HepG2 (cell line): ENCODE results near the gene SMYD5. TPM values are rescaled to one million over a fixed set of nuclear protein-coding genes. Genes with fewer than 3 reads are reported as not detected.

Experiments
- DR1 ChIP-seq: sonication (generic); formaldehyde crosslinking; IDR thresholded peaks from 2 replicates; pipeline ENCODE4 v1.8.0; 2021; ENCODE audit warnings: mild to moderate bottlenecking, missing genetic modification reagents, inconsistent platforms
- KDM5A ChIP-seq: fragments of 200-600 bp; sonication (generic); IDR thresholded peaks from 2 replicates; pipeline ENCODE4 v1.7.0; 2018; ENCODE audit warnings: antibody characterized with exemption, mild to moderate bottlenecking, low read length, borderline replicate concordance
- KDM6A ChIP-seq: IDR thresholded peaks from 2 replicates; pipeline ENCODE4 v1.6.1; 2016; ENCODE audit warnings: low read depth
- RNF2 ChIP-seq: fragments of 450-650 bp; conservative IDR thresholded peaks from 2 replicates; pipeline ENCODE4 v1.6.1; 2016; ENCODE audit warnings: low read depth
- SP5 ChIP-seq: IDR thresholded peaks from 2 replicates; pipeline ENCODE4 v1.6.1; 2016; ENCODE audit warnings: low read depth, borderline replicate concordance
- SYNCRIP ChIP-seq: fragments of 200-400 bp; formaldehyde crosslinking; IDR thresholded peaks from 2 replicates; pipeline ENCODE4 v1.6.1; 2018; ENCODE audit warnings: mild to moderate bottlenecking, low read depth, low read length; ENCODE audit not compliant: insufficient read depth
- TARDBP ChIP-seq: sonication (generic); formaldehyde crosslinking; IDR thresholded peaks from 2 replicates; pipeline ENCODE4 v1.8.0; 2022; ENCODE audit warnings: mild to moderate bottlenecking, missing genetic modification reagents
- ZNF33B ChIP-seq: sonication (generic); formaldehyde crosslinking; IDR thresholded peaks from 2 replicates; pipeline ENCODE4 v1.5.1; 2020; ENCODE audit warnings: mild to moderate bottlenecking, missing genetic modification reagents
- ZNF510 ChIP-seq: sonication (generic); formaldehyde crosslinking; IDR thresholded peaks from 2 replicates; pipeline ENCODE4 v1.4.0; 2020; ENCODE audit warnings: low read depth, mild to moderate bottlenecking, missing genetic modification reagents
- ZNF564 ChIP-seq: sonication (generic); formaldehyde crosslinking; IDR thresholded peaks from 2 replicates; pipeline ENCODE4 v1.8.1; 2023; ENCODE audit warnings: mild to moderate bottlenecking, missing genetic modification reagents
- ZNF644 ChIP-seq: IDR thresholded peaks from 2 replicates; pipeline ENCODE4 v1.6.1; 2016; ENCODE audit warnings: low read depth
- ZNF652 ChIP-seq: IDR thresholded peaks from 2 replicates; pipeline ENCODE4 v1.6.1; 2016; ENCODE audit warnings: low read depth, borderline replicate concordance
- ZNF891 ChIP-seq: sonication (generic); formaldehyde crosslinking; IDR thresholded peaks from 2 replicates; pipeline ENCODE4 v1.5.0; 2020; ENCODE audit warnings: mild to moderate bottlenecking, missing genetic modification reagents
- ZSCAN30 ChIP-seq: sonication (generic); formaldehyde crosslinking; IDR thresholded peaks from 2 replicates; pipeline ENCODE4 v1.5.0; 2020; ENCODE audit warnings: mild to moderate bottlenecking, missing genetic modification reagents
- polyA plus RNA-seq, 8 experiments: library from polyadenylated mRNA; depleted of rRNA in 3 of 8; stranded (reverse) in 7 of 8; unstranded in 1 of 8; fragments of >200 nt; fragmentation: Illumina TruSeq in 4 of 8; extraction: Trizol in 4 of 8; gene quantifications; 2 replicates each; pipeline versions ENCODE4 v1.2.1 to v1.2.3, GENCODE V29; 2011 to 2016; ENCODE audit warnings: low read depth in 4 of 8, missing spikeins in 1 of 8, mixed read lengths in 1 of 8; ENCODE audit not compliant: insufficient read depth in 1 of 8
- total RNA-seq, 5 experiments: library from RNA; depleted of rRNA; stranded (reverse); fragments of >200 nt; fragmentation: Illumina TruSeq; extraction: Trizol; gene quantifications; 2 replicates each; pipeline ENCODE4 v1.2.3, GENCODE V29; 2016; ENCODE audit warnings: low read depth in 1 of 5
- TF ChIP-seq, protein P1 (sequence below): sonication (generic); formaldehyde crosslinking; IDR thresholded peaks from 2 replicates; pipeline ENCODE4 v1.4.0; 2020; ENCODE audit warnings: missing genetic modification reagents
- TF ChIP-seq, protein P2 (sequence below): sonication (generic); formaldehyde crosslinking; IDR thresholded peaks from 2 replicates; pipeline ENCODE4 v1.4.0; 2020; ENCODE audit warnings: missing genetic modification reagents
- TF ChIP-seq, protein P3 (sequence below): sonication (generic); formaldehyde crosslinking; IDR thresholded peaks from 2 replicates; pipeline ENCODE4 v1.4.0; 2020; ENCODE audit warnings: missing genetic modification reagents, borderline replicate concordance
- TF ChIP-seq, protein P4 (sequence below): fragments of 450-650 bp; IDR thresholded peaks from 2 replicates; pipeline ENCODE4 v1.6.1; 2016
- TF ChIP-seq, protein P5 (sequence below): sonication (generic); formaldehyde crosslinking; IDR thresholded peaks from 2 replicates; pipeline ENCODE4 v1.4.0; 2020; ENCODE audit warnings: low read depth, mild to moderate bottlenecking, missing genetic modification reagents

SMYD5 gene
- total and polyA plus RNA-seq, 2 of the 13 experiments (the other 11 are each of a cell fraction or from before 2014, with no cell fraction given) = 55.8 to 70.4 TPM

DNA sequence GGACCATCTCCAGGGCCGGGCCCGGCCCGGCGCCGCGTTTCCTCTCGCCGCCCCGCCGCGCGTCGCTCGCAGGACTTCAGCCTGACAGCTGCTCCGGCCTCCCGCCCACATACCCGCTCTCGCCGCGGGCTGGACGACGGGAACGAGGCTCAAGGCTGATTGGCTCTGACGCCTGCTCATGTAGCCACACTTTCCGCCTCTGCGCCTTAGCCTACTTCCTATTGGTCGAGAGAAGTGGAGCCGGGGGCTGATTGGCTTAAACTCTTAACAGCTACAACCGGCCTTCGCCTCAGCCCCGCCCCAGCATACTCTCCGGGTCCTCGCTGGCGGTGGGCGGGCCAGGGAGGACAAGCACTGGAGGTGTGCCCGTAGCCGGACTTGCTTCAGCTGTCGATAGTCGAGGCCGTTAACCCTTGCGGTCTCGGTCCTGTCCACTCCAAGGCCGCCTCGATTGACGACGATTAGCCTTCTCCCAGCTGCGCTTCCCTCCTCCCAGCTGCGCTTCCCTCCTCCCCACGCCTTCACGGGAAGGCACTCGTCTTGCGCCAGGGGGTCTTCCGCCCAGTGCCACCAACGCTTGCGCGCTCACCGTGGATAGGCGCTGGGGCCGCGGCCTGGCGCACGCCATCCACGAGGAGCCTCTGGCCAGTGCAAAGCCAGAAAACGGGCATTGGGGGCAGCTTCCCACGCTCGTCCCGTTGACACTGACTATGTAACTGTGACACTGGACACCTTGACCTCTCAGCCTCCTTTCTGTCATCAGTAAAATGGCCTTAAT, 19.3 kb downstream of the SMYD5 start, which contains the start of gene PRADC1 (continued):
- TF ChIP-seq, protein P1, sequence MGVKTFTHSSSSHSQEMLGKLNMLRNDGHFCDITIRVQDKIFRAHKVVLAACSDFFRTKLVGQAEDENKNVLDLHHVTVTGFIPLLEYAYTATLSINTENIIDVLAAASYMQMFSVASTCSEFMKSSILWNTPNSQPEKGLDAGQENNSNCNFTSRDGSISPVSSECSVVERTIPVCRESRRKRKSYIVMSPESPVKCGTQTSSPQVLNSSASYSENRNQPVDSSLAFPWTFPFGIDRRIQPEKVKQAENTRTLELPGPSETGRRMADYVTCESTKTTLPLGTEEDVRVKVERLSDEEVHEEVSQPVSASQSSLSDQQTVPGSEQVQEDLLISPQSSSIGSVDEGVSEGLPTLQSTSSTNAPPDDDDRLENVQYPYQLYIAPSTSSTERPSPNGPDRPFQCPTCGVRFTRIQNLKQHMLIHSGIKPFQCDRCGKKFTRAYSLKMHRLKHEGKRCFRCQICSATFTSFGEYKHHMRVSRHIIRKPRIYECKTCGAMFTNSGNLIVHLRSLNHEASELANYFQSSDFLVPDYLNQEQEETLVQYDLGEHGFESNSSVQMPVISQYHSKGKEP (CRISPR knock-in tag) = no peak; the same call in 1 of the 2 replicates
- TF ChIP-seq, protein P2, sequence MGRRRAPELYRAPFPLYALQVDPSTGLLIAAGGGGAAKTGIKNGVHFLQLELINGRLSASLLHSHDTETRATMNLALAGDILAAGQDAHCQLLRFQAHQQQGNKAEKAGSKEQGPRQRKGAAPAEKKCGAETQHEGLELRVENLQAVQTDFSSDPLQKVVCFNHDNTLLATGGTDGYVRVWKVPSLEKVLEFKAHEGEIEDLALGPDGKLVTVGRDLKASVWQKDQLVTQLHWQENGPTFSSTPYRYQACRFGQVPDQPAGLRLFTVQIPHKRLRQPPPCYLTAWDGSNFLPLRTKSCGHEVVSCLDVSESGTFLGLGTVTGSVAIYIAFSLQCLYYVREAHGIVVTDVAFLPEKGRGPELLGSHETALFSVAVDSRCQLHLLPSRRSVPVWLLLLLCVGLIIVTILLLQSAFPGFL = no peak
- TF ChIP-seq RNF2 (peak; percentile 88), TARDBP (CRISPR knock-in tag) (peak; percentile 15; the same call in 1 of the 2 replicates), ZNF564 (CRISPR knock-in tag) (no peak; the same call in none of the 2 replicates), ZNF33B (0 out of 2 replicates have a peak, but pooled peaks have one; percentile 2), ZNF891 (CRISPR knock-in tag) (peak; percentile 63; the same call in 1 of the 2 replicates), ZNF510 (CRISPR knock-in tag) (no peak; the same call in 1 of the 2 replicates), SP5 (CRISPR knock-in tag) (peak; percentile 89), KDM6A (no peak), ZNF652 (peak; percentile 100), SYNCRIP (no peak), KDM5A (no peak), ZSCAN30 (CRISPR knock-in tag) (no peak), DR1 (CRISPR knock-in tag) (peak; percentile 80; the same call in 1 of the 2 replicates), ZNF644 (CRISPR knock-in tag) (no peak)
- TF ChIP-seq, protein P3, sequence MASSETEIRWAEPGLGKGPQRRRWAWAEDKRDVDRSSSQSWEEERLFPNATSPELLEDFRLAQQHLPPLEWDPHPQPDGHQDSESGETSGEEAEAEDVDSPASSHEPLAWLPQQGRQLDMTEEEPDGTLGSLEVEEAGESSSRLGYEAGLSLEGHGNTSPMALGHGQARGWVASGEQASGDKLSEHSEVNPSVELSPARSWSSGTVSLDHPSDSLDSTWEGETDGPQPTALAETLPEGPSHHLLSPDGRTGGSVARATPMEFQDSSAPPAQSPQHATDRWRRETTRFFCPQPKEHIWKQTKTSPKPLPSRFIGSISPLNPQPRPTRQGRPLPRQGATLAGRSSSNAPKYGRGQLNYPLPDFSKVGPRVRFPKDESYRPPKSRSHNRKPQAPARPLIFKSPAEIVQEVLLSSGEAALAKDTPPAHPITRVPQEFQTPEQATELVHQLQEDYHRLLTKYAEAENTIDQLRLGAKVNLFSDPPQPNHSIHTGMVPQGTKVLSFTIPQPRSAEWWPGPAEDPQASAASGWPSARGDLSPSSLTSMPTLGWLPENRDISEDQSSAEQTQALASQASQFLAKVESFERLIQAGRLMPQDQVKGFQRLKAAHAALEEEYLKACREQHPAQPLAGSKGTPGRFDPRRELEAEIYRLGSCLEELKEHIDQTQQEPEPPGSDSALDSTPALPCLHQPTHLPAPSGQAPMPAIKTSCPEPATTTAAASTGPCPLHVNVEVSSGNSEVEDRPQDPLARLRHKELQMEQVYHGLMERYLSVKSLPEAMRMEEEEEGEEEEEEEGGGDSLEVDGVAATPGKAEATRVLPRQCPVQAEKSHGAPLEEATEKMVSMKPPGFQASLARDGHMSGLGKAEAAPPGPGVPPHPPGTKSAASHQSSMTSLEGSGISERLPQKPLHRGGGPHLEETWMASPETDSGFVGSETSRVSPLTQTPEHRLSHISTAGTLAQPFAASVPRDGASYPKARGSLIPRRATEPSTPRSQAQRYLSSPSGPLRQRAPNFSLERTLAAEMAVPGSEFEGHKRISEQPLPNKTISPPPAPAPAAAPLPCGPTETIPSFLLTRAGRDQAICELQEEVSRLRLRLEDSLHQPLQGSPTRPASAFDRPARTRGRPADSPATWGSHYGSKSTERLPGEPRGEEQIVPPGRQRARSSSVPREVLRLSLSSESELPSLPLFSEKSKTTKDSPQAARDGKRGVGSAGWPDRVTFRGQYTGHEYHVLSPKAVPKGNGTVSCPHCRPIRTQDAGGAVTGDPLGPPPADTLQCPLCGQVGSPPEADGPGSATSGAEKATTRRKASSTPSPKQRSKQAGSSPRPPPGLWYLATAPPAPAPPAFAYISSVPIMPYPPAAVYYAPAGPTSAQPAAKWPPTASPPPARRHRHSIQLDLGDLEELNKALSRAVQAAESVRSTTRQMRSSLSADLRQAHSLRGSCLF = no peak
- TF ChIP-seq, protein P4, sequence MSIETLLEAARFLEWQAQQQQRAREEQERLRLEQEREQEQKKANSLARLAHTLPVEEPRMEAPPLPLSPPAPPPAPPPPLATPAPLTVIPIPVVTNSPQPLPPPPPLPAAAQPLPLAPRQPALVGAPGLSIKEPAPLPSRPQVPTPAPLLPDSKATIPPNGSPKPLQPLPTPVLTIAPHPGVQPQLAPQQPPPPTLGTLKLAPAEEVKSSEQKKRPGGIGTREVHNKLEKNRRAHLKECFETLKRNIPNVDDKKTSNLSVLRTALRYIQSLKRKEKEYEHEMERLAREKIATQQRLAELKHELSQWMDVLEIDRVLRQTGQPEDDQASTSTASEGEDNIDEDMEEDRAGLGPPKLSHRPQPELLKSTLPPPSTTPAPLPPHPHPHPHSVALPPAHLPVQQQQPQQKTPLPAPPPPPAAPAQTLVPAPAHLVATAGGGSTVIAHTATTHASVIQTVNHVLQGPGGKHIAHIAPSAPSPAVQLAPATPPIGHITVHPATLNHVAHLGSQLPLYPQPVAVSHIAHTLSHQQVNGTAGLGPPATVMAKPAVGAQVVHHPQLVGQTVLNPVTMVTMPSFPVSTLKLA = peak; percentile 78
- TF ChIP-seq, protein P5, sequence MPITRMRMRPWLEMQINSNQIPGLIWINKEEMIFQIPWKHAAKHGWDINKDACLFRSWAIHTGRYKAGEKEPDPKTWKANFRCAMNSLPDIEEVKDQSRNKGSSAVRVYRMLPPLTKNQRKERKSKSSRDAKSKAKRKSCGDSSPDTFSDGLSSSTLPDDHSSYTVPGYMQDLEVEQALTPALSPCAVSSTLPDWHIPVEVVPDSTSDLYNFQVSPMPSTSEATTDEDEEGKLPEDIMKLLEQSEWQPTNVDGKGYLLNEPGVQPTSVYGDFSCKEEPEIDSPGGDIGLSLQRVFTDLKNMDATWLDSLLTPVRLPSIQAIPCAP (CRISPR knock-in tag) = no peak
